ENCODE measurements around the gene SLC8A1.

SLC8A1 gene

DNA sequence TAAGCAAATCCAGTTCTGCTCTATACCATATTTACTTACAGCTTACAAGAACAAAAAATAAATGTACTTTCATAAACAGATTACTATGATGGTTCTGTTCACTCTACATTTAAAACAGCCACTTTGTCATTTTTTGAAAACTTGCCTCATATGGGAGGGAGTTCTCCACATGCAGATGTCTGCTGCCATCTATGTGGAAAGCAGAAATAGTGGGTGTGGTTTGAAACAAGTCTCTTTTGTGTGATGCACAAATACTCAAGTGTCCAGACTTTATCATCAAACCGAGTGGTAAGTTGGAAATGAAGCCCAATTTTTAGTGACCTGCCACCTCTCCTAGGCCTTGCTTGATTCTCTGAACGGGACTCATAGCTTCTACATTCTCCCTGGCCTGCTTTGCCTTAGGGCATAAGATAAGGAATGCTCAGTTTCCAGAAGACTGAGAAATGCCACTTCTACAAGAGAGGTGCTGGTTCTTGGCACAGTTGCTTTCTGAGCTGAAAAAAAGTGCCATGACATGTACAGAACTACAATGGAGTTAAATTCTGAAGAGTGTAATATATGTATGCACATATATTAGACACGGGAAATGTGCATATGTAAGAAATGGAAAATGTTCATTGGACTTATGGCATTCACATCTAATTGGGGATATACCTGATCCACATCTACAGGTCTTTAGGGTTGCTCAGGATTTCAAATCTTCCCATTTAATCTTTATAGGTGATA, 221.0 kb downstream of the SLC8A1 start:
- no peak for DNase-seq

DNA sequence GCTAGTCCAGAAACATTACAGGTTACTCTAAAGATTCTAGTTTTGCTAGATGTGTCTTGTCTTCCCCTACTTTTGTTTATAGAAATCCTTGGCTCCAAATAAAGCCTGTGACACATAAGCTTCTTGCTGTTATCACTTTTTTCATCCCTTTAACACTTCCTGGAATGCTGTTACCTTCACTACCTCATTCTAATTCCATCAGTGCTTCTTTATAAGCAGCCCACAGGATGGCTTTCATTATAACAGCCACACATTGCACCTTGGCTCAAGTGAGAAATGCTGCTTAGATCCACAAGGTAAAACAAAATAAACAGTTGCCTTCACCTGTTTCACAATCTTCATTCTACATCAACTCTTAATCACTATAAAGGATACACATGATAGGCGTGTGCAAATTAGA, 221.7 kb downstream of the SLC8A1 start:
- no peak for DNase-seq

DNA sequence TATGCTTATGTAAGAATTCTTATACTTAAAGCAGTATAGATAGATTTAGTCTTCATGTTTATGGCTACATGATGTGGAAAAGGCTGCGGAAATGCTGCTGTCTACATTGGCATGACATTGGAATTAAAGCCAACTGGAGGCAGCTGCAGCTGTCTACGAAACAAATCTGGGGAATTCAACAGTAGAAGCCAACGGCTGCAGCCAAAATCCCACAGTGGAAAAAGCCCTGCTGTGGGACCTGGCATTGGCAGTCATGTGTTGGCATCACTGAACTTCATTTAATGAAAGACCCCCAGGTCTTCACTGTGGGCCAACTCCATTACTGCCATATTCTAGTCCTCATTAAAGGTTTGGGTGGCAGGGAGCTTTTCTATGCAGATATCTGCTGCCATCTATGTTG, 223.6 kb downstream of the SLC8A1 start:
- peak in 1 of 51 donors; percentile 12 for DNase-seq

DNA sequence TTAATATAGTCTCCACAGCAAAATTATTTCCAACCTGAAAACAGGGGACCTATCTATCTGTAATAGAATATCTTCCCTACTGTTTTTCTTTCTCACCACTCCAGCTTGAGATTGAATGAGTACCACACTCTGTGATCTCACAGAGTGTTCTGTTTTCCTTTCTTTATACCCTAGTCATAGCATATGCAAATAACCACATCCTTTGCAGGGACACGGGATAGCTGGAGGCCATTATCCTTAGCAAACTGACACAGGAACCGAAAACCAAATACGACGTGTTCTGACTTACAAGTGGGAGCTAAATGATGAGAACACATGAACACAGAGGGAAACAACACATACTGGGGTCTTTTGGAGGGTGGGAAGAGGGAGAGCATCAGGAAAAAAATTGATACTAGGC, 224.7 kb downstream of the SLC8A1 start:
- no peak for DNase-seq

DNA sequence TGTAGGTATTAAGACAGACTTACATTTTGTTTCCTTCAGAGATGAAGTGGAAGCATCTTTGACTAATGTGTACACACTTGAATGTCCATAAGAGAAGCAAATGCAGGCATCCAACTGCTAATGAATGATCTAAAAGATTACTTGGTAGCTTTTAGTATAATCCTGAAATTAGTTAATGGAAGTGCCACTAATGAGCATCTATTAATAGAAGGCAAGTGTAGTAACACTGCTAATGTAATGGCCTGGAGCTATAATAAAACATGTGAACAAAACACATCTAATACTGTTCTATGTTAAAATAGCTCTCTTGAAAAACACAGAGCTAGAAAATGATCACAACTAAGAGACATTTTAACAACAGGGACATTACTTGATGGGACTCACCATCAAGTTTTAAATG, 225.3 kb downstream of the SLC8A1 start:
- DNase-seq = no peak

DNA sequence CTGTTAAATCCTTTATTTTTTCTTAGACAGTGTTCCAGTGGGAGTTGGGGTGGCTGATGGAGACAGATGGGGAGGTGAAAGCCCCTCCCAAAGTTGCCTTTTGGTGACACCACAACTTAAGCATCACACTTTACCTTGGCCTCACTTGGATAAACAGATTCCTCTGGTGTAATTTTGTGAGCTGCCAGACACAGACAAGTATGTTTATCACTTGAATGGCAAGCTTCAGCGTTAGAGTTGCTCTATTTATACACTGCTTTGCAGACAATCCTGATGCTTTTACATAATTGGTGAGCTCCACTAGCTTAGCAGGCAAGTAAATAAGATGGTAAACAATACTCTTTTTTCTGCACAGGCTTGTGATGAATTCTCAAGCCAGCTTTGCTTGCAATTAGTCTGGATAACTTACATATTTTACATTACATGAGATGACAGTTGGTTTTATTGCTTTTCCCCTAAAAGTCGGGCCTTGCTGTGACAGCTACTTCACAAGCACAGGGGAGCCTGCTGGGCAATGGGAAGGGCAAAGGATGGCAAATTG, 226.2 kb downstream of the SLC8A1 start:
- no peak for DNase-seq

DNA sequence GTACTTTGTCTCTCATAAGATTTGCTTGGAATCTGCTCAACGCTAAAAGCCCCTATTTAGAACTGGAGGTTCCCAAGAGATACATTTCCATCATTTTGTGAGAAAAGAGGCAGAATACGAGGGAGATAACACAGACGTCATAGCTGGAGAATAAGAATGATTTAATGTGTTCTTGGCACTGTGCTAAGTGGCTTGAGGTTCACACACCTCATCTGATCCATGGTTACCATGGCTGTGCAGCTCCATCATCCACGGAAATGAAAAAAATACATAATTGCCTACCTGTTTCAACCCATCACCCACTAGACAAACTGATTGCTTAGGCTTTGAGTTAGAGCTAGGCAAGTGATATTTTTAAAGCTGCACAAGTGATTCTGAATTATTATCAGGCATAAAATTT, 227.6 kb downstream of the SLC8A1 start:
- DNase-seq = no peak

DNA sequence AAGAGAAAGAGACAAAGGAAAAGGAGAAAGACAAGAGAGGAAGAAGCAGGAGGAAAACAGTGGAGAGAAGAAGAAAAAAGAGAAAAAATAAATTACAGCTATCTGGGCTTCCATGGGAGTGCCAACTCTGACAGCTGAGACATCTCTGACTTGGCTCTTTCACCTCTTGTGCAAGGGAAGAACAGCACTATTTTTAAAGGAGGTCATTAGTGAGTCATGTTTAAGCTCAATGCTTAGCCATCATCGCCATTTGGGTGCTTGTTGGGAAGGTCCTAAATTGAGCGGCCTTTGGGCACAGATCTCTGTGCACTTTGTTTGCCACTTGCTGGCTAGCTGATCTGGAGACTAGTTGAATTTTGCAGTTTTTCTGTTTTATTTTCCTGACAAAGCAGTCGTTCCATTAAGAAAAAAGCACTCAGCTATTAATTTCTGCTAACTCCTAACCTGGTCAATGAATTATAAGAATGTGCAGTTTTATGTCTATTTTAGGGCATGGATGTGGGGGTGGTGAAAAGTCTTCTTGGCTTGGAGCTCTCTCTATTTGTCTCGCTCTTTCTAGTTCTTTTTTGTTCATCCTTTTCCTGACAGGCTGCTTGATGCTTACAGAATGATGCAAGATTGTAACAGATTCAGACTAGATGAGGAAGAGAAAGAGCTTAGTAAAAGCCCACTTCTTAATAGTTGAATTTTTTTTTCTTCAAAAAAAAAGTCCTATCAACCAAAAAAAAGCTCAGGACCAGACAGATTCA, 231.5 kb downstream of the SLC8A1 start:
- DNase-seq = no peak

DNA sequence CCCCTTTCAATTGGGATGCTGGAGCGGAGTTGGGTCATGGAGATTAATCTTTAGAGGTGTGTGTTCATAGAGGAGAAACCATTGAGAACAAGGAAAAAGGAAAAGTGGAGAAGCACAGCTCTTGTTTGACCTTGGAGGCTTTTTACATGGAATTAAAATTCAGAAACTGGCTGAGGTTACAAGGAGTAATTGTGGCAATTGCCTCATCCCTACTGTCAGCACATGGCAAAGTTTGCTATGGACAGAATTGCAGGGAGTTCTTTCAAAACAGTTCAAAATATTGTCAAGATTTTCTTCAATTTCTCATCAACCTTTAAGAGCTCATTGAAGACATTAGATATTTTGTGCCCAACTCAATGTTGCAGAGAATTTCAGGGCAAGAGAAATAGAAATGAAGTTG, 232.7 kb downstream of the SLC8A1 start:
- DNase-seq = no peak

DNA sequence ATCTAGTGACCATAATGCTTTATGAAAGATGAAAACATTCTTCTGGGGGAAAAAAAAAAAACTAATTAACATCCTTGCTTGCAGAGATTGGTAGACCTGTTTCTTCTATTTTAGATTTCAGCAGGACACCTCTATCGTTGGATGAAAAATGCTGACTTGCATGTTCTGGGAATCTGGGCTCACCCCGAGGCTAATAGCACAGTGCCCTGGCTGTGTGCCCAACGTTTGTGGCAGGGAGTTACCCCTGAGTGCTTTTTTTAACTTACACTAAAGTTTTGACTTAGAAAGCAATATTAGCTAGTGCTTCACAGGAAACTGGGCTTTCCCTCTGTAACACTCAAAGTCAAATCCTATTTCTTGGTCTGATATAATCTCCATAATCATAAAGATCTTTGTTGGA, 233.2 kb downstream of the SLC8A1 start:
- DNase-seq = no peak

DNA sequence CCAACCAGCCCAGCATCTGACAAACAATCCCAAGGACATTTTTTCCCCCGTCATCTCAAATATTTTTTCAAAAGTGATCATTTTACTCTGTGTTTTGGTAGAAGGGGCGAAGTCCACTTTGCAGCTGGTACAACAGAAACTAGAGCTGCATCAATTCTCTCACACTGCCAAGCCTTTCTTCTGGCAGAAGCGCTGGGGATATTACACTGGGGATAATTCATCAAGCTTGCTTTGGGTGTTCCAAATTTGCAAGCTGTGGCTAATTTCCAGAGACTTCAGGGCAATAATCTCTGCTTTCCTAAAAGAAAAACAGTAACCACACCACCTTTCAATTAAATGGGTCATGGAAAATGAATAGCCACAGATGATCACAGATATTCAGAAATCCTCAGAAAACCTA, 238.3 kb downstream of the SLC8A1 start:
- no peak for DNase-seq

DNA sequence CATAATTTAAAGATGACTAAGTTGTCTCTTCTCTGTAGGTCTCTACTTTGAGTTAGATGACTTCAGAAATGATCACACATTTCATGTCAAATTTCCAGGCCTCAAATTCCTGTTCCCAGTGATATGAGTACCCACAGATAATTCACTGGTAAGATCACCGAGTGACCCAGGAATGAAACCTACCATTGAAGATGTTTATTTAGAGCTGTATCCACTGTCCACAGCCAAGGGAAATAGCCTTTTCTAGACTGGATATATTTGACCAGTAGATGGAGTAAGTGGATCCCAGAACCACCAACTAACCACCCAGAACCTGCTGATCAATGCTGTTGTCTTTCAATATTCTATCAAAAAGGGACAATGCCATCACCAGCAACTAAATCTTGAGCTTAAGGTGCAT, 238.8 kb downstream of the SLC8A1 start:
- DNase-seq = no peak

DNA sequence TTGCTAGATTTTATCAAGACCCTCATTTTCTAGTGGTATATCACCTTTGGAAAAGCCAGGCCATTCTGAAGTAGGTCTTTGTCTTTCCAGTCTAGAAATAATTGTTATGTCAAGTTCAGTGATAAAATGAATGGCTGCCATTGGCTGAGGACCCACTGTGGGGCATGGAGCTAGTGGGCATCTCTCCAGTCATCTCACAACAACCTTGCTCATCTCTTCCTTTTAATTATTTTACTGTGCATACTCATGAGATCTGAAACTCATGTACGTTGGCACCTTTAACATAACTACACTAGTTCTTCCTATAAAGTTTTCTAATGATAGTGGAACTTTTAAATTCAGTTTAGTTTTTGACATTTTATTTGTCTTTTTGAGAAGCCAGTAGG, 240.9 kb downstream of the SLC8A1 start:
- DNase-seq = no peak

DNA sequence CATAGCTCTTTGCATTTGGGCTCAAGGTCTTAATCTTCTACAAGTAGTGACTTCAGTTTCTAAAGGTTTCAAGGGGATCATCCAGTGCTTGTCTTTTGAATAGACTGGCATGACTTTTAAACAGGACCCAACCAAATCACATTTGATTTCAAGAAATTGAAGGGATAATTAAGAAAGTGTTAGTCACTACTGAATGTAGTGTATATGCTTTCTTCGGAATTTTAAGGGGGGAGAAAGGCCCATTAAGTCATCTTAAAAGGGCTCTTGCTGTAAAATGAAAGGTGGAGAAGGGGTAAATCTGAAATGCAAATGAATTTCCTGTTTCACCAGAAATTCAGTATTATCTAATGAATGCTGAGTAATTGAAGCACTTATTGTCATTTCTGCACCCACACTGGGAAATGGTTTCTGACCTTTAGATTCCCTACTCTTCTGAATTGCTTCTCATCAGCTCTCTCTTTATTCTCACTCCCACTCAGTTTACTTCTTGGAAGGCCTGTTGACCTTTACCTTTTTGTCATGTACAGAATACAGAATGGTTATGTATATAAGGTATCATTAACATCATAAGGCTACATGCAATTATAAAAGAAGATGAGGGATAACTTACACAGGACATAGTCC, 241.4 kb downstream of the SLC8A1 start:
- no peak for DNase-seq

DNA sequence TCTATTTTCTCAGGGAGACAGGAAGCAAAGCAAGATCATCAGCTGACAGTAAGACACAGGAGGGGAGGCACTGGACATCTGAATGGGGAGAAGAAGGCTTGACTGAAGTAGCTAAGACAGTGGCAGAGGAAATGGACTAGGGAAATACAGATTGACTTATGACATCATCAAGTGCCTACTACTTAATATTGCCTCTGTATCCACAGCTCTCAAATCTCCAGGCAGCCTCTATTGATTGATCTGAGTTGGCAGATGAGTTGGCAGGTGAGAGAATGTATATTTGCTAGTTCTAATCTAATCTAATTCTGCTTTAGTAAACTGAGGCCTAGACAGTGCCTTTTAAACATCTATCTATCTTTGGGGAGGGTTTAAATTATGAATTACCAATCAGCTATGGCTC, 242.1 kb downstream of the SLC8A1 start:
- no peak for DNase-seq

DNA sequence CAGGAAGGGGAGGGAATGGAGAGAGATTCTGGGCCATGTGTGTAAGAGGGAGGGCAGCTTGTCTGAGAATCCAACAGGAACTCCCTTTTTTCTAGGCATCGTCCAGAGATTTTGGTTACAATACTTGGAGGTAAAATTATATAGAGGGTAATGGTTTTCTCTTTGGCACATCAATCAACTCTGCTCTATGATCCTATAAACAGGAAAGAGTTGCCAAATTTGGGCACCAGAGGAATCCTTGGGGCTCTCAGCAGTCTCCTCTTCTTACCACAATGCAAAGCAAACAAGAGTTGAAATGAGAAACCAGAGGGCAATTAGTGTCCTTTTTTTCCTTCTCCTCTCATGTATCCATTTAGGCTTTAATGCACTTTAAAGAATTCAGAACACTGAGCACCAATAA, 243.4 kb downstream of the SLC8A1 start:
- no peak for DNase-seq

DNA sequence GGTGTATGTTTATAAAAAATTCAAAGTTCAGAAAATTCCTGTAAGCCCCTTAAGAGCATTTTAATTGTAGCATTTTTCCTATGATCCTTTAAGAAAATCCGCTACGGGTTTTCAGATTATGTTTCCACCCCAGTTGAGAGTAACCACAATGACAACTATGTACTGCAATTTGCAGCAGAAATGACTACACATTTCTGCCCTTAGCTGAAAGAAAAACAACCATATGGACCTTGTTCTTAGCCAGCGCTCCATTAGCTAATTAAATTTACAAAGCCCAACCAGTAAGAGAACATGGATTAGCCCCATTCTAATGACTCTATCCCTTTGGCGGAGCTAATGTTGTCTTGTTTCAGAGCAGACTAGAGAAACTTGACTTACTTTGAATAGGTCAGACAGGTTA, 247.6 kb downstream of the SLC8A1 start:
- DNase-seq = no peak

DNA sequence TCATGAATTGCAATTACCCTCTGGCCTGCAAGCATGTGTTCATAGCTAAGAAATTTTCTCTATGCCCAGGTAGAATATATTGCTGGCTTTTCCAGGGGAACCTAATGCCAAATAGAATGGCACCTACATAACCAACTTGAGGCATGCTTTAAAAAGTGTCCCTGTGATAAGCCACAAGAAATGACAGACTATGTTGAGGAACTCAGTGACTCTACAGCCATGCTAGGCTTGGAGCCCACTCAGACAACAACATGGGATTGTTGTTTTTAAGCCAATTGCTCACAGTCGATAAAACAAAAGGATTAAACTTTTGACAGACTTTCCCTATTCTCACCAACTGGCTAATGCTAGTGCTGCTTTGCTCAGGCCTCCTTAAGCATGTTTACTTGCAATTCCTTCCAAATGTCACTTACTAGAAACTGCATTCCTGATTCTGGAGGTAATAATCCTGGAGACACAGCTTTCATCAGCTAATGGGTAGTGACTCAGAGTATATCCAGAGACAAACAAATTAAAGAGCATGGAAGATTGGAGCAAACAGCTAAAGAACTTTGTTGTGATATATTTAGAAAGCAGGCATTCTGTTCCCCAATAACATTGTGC, 249.0 kb downstream of the SLC8A1 start:
- DNase-seq = no peak

DNA sequence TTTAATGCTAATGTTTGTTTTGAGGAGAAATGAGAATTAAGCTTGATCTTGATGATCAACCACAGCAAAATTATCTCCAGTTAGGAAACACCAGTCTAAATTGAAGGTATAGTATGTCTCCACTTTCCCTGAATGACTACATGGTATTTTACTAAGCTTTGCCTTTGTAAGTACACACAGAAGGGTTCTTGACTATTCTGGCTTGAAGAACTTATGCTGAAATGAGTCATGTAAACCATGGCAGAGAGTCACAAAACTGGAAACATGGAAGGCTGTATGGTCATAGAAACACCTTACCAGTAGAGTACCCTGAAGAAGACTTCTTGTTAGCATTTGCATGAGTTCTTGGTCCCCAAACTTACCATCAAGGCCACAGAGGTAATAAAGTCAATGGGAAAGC, 250.5 kb downstream of the SLC8A1 start:
- DNase-seq = no peak

DNA sequence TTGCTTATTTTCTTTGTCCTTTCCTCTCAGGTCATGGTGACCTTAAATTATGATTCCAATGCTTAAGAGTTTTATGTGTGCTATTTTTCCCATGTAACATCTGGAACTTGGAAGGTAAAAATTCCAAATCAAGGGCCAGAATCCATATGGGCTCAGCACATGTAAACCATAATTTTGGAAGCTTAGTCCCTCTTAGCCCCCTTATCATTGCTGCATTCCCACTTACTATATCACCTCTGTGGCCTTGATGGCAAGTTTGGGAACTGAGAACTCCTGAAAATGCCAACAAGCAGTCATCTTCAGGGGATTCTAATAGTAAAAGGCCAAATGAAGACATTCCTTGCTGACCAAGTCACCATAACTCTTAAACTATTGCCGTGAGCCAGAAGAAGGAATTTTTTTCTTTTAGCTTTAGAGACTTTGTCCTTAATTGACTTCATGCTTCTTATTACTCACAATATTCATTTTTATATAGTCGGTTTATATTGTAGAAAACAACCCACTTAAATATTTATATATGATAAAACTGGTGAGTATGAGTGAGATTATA, 251.4 kb downstream of the SLC8A1 start:
- DNase-seq = no peak

DNA sequence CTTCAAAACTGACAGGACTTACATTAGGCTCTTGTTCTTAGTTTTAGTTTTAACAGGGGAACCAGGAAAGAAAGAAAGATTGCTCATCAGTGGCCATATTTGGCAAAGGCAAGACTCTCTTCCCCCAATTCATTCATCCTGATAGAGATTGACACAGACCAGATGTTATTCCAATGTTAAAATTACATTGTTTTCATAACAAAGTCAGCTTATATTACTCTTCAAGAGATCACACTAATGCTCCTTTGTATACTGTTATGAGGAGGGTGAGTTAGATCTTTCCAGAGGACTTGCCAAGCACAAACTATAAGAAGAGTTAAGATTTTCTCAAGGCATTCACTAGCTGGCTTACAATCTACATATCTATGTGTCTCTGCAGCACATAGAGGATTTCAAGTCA, 252.1 kb downstream of the SLC8A1 start:
- no peak for DNase-seq

DNA sequence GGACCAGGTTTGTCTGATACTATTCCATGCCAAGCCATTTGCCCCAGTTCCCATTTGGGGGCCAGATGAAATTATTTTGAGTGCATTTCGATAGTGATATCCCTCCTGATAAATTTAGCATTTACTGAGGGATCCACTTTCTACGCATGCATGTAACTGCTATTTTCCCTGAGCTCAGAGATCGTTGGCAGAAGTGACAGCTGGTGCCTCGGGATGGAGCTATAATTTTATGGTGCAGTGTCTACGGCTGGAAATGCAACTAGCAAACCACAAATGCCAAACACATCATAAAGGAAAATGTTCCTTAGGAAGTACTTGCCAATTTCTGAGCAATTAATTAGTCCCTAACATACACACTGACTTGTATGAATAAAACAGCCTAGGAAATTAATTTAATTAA, 254.8 kb downstream of the SLC8A1 start:
- no peak for DNase-seq

Data from hypothalamus (tissue), 51 donors.